ENCODE data around the gene MFNG. TPM values are rescaled to one million over a fixed set of nuclear protein-coding genes. Genes with fewer than 3 reads are reported as not detected.

MFNG gene
- total RNA-seq, 1 donor from 2014 or later: 2.3 TPM

GRCh38 chr22:37505565-37505964 lies 19.4 kb upstream of the MFNG start:
- H3K9ac ChIP-seq: no peak overlapping the region
- no peak overlapping the region for H3K4me2 ChIP-seq
- no peaks in the 10 kb centered on the region for H3K9me3 ChIP-seq (ENCODE audit: low read depth)
- H4K20me1 ChIP-seq (ENCODE audit: low read depth): no peaks in the 10 kb centered on the region
- no peaks in the 10 kb centered on the region for H3F3A ChIP-seq (ENCODE audit: low read depth)
- no peak overlapping the region for H3K4me3 ChIP-seq
- Mint-ChIP-seq H3K27ac (no peak overlapping the region), H3K36me3 (no peaks in the 10 kb centered on the region), H3K9me3 (no peaks in the 10 kb centered on the region), H3K27me3 (ENCODE audit: insufficient read depth, low read depth) (peaks cover 12% of the 10 kb centered on the region), H3K4me1 (peaks cover 34% of the 10 kb centered on the region), H3K4me3 (no peak overlapping the region)
- H2AFZ ChIP-seq (replicated peaks): no peak overlapping the region
- no peaks in the 10 kb centered on the region for H3K79me2 ChIP-seq (ENCODE audit: low read depth)
- peaks cover 20% of the 10 kb centered on the region for H3K4me1 ChIP-seq
- no peak for TF ChIP-seq CTCF (IDR thresholded peaks at IDR 0.05)
- no peaks in the 10 kb centered on the region for H3K27me3 ChIP-seq
- DNase-seq (ENCODE audit: low spot score): no peak
- no peaks in the 10 kb centered on the region for H3K36me3 ChIP-seq
- H3K27ac ChIP-seq: no peak overlapping the region

GRCh38 chr22:37504964-37505363 lies 18.8 kb upstream of the MFNG start:
- Mint-ChIP-seq H3K27ac (no peak overlapping the region), H3K4me1 (peaks cover 33% of the 10 kb centered on the region), H3K4me3 (no peak overlapping the region), H3K36me3 (no peaks in the 10 kb centered on the region), H3K9me3 (no peaks in the 10 kb centered on the region), H3K27me3 (ENCODE audit: insufficient read depth, low read depth) (peaks cover 7% of the 10 kb centered on the region)
- Histone ChIP-seq H3K4me1 (peaks cover 20% of the 10 kb centered on the region), H3K9ac (no peak overlapping the region), H3K9me3 (ENCODE audit: low read depth) (no peaks in the 10 kb centered on the region), H3K4me2 (no peak overlapping the region), H4K20me1 (ENCODE audit: low read depth) (no peaks in the 10 kb centered on the region), H3K36me3 (no peaks in the 10 kb centered on the region), H3K4me3 (no peak overlapping the region), H3K27me3 (no peaks in the 10 kb centered on the region), H3K79me2 (ENCODE audit: low read depth) (no peaks in the 10 kb centered on the region), H3K27ac (no peak overlapping the region), H2AFZ (replicated peaks) (no peak overlapping the region), H3F3A (ENCODE audit: low read depth) (no peaks in the 10 kb centered on the region)
- no peak for TF ChIP-seq EZH2phosphoT487 (IDR thresholded peaks at IDR 0.05)
- DNase-seq (ENCODE audit: low spot score): no peak

DNA sequence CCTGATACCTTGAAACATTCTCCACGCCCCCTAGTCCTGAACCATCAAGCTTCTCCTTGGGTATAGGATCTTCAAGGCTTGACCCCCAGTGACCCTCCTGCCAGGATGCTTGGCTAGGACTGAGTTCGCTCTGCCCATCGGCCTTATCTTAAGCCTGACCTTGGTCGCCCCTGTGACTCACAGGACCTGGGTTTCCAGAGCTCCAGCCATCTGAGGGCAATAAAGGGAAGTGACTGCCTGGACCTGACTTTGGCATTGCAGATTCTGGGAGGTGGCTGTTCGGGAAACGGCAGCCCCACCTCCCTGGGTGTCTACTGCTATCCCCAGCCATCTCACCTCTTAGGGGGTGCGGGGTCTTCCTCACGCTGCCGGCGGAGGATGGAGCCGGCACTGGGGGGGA lies 17.7 kb upstream of the MFNG start:
- Mint-ChIP-seq H3K4me3 (no peak overlapping the region), H3K9me3 (no peaks in the 10 kb centered on the region), H3K4me1 (peaks cover 38% of the 10 kb centered on the region), H3K36me3 (no peaks in the 10 kb centered on the region), H3K27ac (peak overlapping the region; percentile 46), H3K27me3 (ENCODE audit: insufficient read depth, low read depth) (peaks cover 13% of the 10 kb centered on the region)
- TF ChIP-seq EZH2phosphoT487 (IDR thresholded peaks at IDR 0.05) (no peak), EZH2 (IDR thresholded peaks at IDR 0.05) (no peak), CTCF (IDR thresholded peaks at IDR 0.05) (no peak)
- Histone ChIP-seq H3K27me3 (no peaks in the 10 kb centered on the region), H3K9me3 (ENCODE audit: low read depth) (no peaks in the 10 kb centered on the region), H3K36me3 (no peaks in the 10 kb centered on the region), H3K79me2 (ENCODE audit: low read depth) (no peaks in the 10 kb centered on the region), H3K4me1 (peaks cover 19% of the 10 kb centered on the region), H4K20me1 (ENCODE audit: low read depth) (no peaks in the 10 kb centered on the region), H3K9ac (no peak overlapping the region), H3K4me2 (no peak overlapping the region), H3F3A (ENCODE audit: low read depth) (no peaks in the 10 kb centered on the region), H2AFZ (replicated peaks) (no peak overlapping the region), H3K4me3 (no peak overlapping the region), H3K27ac (no peak overlapping the region)
- DNase-seq (ENCODE audit: low spot score): no peak

DNA sequence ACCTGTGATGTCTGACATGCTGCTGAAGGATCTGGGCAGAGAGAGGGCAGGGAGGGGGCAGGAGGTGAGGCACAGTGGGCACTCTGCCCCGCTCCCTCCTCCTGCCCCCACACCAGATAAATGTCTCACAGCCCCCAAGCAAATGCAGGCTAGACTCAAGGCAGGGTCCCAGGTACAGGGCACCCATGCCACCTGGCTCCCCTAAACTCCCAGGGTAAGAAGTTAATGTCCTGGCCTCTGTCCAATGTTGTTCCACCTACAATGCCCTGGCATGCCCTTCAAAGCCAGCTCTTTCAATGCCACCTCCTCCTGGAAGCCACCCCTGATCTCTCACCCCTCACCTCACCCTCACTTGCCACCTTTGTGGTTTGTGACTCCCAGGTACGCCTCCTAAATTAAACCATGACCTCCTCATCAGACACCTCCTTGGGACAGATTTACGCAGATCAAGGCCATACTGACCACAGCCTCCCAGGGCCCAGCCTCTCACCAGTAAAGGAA lies 17.0 kb upstream of the MFNG start:
- no peak for DNase-seq (ENCODE audit: low spot score)
- H3K79me2 ChIP-seq (ENCODE audit: low read depth): no peaks in the 10 kb centered on the region
- peaks cover 14% of the 10 kb centered on the region for H3K27me3 Mint-ChIP-seq (ENCODE audit: insufficient read depth, low read depth)
- no peak overlapping the region for H3K27ac Mint-ChIP-seq
- H3K4me1 ChIP-seq: peaks cover 13% of the 10 kb centered on the region
- H3K36me3 ChIP-seq: no peaks in the 10 kb centered on the region
- no peak overlapping the region for H3K4me3 ChIP-seq
- H3K27me3 ChIP-seq: no peaks in the 10 kb centered on the region
- H3K27ac ChIP-seq: no peak overlapping the region
- H3K36me3 Mint-ChIP-seq: no peaks in the 10 kb centered on the region
- H3K9me3 ChIP-seq (ENCODE audit: low read depth): no peaks in the 10 kb centered on the region
- H3F3A ChIP-seq (ENCODE audit: low read depth): no peaks in the 10 kb centered on the region
- no peak overlapping the region for H3K4me2 ChIP-seq
- no peak overlapping the region for H3K4me3 Mint-ChIP-seq
- TF ChIP-seq EZH2 (IDR thresholded peaks at IDR 0.05) (no peak), EZH2phosphoT487 (IDR thresholded peaks at IDR 0.05) (no peak), CTCF (IDR thresholded peaks at IDR 0.05) (no peak)
- H3K9me3 Mint-ChIP-seq: no peaks in the 10 kb centered on the region
- H3K4me1 Mint-ChIP-seq: peaks cover 36% of the 10 kb centered on the region
- H4K20me1 ChIP-seq (ENCODE audit: low read depth): no peaks in the 10 kb centered on the region
- no peak overlapping the region for H3K9ac ChIP-seq
- no peak overlapping the region for H2AFZ ChIP-seq (replicated peaks)

Data from neural progenitor cell (in vitro differentiated cells).